Inferior parietal cortex (tissue), 1 donor: ENCODE measurements around the gene MYO1B.

Source experiments
- DNase-seq: peaks from one replicate; pipeline ENCODE4 v3.0.0-alpha.2; 2016; ENCODE audit errors: extremely low spot score

Gene MYO1B

GRCh38 chr2:191245046-191245868, at the start of gene MYO1B:
Gene MYO1B, plus strand, starts transcription at chr2:191245404. Its CDS starts 31,492 bp downstream, at chr2:191276896.
- no peak for DNase-seq

GRCh38 chr2:191197096-191197495, 48.1 kb upstream of the MYO1B start:
- DNase-seq, result peak; percentile 32

- DNase-seq, result no peak
These were observed 46.9 kb upstream of the MYO1B start for GRCh38 chr2:191198271-191198670.

- no peak for DNase-seq
These were observed 45.2 kb upstream of the MYO1B start for GRCh38 chr2:191199929-191200512.

GRCh38 chr2:191200910-191201309, 44.3 kb upstream of the MYO1B start:
- no peak for DNase-seq

- no peak for DNase-seq
These were observed 42.9 kb upstream of the MYO1B start for GRCh38 chr2:191202209-191202721.

- peak; percentile 15 for DNase-seq
These were observed 42.3 kb upstream of the MYO1B start for GRCh38 chr2:191202881-191203397.

GRCh38 chr2:191204433-191204832, 40.8 kb upstream of the MYO1B start:
- no peak for DNase-seq

GRCh38 chr2:191206613-191207471, 38.4 kb upstream of the MYO1B start:
- DNase-seq, result no peak

- DNase-seq, result no peak
These were observed 35.9 kb upstream of the MYO1B start for GRCh38 chr2:191209340-191209739.

GRCh38 chr2:191212119-191212518, 33.1 kb upstream of the MYO1B start:
- DNase-seq, result no peak

- no peak for DNase-seq
These were observed 31.9 kb upstream of the MYO1B start for GRCh38 chr2:191213333-191213732.

- no peak for DNase-seq
These were observed 30.0 kb upstream of the MYO1B start for GRCh38 chr2:191215230-191215629.

- DNase-seq, result no peak
These were observed 29.5 kb upstream of the MYO1B start for GRCh38 chr2:191215666-191216065.

GRCh38 chr2:191217580-191217979, 27.6 kb upstream of the MYO1B start:
- no peak for DNase-seq

- DNase-seq, result peak; percentile 65
These were observed 26.8 kb upstream of the MYO1B start for GRCh38 chr2:191218292-191218898.

GRCh38 chr2:191220671-191221070, 24.5 kb upstream of the MYO1B start:
- no peak for DNase-seq

GRCh38 chr2:191221666-191222065, 23.5 kb upstream of the MYO1B start:
- no peak for DNase-seq

GRCh38 chr2:191222507-191222906, 22.7 kb upstream of the MYO1B start:
- no peak for DNase-seq

- no peak for DNase-seq
These were observed 22.3 kb upstream of the MYO1B start for GRCh38 chr2:191222952-191223351.

GRCh38 chr2:191225126-191225525, 20.1 kb upstream of the MYO1B start:
- DNase-seq, result no peak
